GM12864 (cell line): ENCODE results near the gene SFXN2.

Source experiments
- DNase-seq: peaks from one replicate; pipeline ENCODE4 v3.0.0-alpha.2; 2011; ENCODE audit warnings: low read depth
- H3K4me3 ChIP-seq: 2 replicates; pipeline ENCODE4 v1.5.1; 2011; ENCODE audit warnings: mild to moderate bottlenecking, low read depth, low read length, control low read depth
- TF ChIP-seq, protein P1 (sequence below): IDR thresholded peaks from 2 replicates; pipeline ENCODE4 v1.5.1; 2011; ENCODE audit warnings: low read depth, mild to moderate bottlenecking, moderate library complexity, low read length, control low read depth, inconsistent platforms; ENCODE audit errors: missing control alignments

SFXN2 gene

DNA sequence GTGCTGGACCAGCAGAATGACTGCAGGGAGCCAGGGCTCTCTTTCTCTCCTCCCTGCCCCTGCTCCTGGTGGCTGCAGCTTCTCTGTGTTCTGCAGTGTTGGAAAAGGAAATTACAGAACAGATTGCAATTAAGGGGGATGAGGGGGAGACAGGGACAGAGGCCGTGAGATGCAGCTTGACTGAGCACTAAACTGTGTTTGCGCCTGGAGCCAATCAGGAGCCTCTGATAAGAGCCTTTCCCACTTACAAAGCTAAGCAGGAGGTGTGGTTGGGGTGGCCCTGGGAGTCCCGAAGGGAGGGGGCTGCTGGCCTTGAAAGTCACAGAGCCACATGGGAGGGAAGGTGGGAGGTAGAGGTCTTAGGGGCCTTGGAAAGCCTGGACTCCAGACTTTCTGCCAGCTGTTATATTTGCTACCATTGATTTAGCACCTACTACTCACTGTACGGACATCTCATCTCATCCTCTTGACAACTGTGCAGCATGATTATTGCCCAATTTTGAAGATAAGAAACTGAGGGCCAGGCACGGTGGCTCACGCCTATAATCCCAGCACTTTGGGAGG lies 43.5 kb upstream of the SFXN2 start:
- no peak for DNase-seq
- no peak overlapping the region for H3K4me3 ChIP-seq
- TF ChIP-seq, protein P1, sequence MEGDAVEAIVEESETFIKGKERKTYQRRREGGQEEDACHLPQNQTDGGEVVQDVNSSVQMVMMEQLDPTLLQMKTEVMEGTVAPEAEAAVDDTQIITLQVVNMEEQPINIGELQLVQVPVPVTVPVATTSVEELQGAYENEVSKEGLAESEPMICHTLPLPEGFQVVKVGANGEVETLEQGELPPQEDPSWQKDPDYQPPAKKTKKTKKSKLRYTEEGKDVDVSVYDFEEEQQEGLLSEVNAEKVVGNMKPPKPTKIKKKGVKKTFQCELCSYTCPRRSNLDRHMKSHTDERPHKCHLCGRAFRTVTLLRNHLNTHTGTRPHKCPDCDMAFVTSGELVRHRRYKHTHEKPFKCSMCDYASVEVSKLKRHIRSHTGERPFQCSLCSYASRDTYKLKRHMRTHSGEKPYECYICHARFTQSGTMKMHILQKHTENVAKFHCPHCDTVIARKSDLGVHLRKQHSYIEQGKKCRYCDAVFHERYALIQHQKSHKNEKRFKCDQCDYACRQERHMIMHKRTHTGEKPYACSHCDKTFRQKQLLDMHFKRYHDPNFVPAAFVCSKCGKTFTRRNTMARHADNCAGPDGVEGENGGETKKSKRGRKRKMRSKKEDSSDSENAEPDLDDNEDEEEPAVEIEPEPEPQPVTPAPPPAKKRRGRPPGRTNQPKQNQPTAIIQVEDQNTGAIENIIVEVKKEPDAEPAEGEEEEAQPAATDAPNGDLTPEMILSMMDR, result no peak

GRCh38 chr10:102673236-102673818 lies 41.1 kb upstream of the SFXN2 start:
- no peak overlapping the region for H3K4me3 ChIP-seq
- TF ChIP-seq, protein P1, result no peak
- DNase-seq, result no peak

DNA sequence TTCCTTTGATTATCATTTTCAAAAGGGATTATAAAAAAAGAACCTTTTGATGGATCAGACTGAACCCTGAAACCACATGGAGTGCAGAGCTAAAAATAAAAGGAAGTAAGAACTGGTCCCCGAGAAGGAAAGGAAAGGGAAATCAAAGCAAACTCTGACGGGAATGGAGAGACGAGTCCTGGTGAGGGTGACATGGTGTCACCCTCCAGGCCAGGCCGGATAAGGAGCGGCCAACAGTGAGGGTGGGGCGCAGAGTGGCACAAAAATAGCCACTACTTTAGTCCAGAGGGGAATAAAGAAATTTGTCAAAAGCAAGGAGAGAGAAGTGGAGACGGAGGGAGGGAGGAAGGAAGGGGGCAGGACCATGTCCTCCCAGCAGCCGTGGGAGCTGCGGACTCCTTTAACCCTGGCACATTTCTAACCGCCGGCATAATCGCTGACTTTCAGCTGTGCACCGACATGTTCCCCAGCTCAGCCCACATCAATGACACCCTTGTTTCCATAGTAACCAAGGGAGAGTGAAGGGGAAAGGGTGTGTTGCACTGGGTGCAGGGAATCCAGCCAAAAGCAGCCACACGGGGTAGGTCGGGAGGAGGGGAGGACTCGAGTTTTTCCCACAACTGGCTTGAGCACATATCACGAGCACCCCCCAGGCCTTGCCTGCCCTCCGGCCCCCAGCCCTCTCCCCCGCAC lies 40.5 kb upstream of the SFXN2 start:
- H3K4me3 ChIP-seq, result no peak overlapping the region
- DNase-seq, result no peak
- TF ChIP-seq, protein P1, result no peak

- no peak for DNase-seq
- no peak overlapping the region for H3K4me3 ChIP-seq
- TF ChIP-seq, protein P1, result no peak
Measured at GRCh38 chr10:102674566-102674965, 39.9 kb upstream of the SFXN2 start.

DNA sequence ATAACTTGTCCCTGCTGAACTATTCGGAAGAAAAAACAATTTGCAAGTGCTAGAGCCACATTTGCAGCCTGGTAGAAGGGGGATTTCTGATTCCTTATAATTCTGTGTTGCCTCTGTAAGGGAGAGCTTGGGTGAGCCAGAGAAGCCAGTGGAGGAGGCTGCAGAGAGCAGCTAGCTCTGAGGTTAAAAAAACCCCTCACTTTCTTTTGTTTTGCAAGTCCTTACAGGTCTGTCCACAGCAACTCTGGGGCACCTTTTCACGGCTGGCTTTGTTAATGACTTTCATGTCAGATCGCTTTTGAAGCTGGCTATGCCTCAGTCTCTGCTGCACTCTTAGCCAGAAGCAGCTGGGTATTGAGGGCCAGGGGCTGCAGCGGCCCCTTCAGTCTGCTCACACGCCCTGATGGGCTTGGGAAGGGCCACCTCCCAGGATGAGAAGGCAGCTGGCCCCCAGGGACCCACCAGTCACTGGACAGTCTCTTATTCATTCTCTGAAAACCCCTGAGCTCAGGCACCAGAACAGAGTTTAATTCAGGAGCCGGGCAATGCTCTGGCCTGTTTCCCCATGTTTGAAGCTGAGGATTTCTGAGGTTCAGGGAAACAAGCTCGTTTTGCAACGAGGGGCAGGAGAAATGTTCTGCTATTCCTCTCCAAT lies 39.3 kb upstream of the SFXN2 start:
- TF ChIP-seq, protein P1, result no peak
- no peak overlapping the region for H3K4me3 ChIP-seq
- DNase-seq, result no peak

- no peak overlapping the region for H3K4me3 ChIP-seq
- TF ChIP-seq, protein P1, result no peak
- DNase-seq, result no peak
Measured at GRCh38 chr10:102675666-102676533, 38.5 kb upstream of the SFXN2 start.
